Spleen (tissue), 11 donors: ENCODE data around the gene PRRG2. TPM values are rescaled to one million over a fixed set of nuclear protein-coding genes. Genes with fewer than 3 reads are reported as not detected.
A peak's percentile ranks its signal among the peaks of the same experiment; 100 is the strongest.

ENCODE experiments used
- DNase-seq: peaks from one replicate; pipeline ENCODE4 v3.0.0-alpha.2; 2020
- H3K27ac ChIP-seq, 8 donors: fragments of 200-600 bp; sonication (generic) in 7 of 8; 1 replicate in 4 of 8; 2 replicates in 4 of 8; pipeline versions ENCODE4 v1.5.0 to v1.8.0; 2016 to 2021; ENCODE audit warnings: inconsistent platforms in 4 of 8, mild to moderate bottlenecking in 4 of 8, moderate library complexity in 1 of 8
- H3K27me3 ChIP-seq, 7 donors: fragments of 200-600 bp; sonication (generic) in 6 of 7; replicated peaks in 1 of 7; 1 replicate in 4 of 7; 2 replicates in 3 of 7; pipeline versions ENCODE4 v1.5.0 to v1.8.0; 2016 to 2021; ENCODE audit warnings: inconsistent platforms in 3 of 7, mild to moderate bottlenecking in 1 of 7
- H3K36me3 ChIP-seq, 6 donors: fragments of 200-600 bp; sonication (generic) in 5 of 6; 1 replicate in 4 of 6; 2 replicates in 2 of 6; pipeline versions ENCODE4 v1.5.0 to v1.8.0; 2016 to 2021; ENCODE audit warnings: inconsistent platforms in 2 of 6
- H3K4me1 ChIP-seq, 6 donors: fragments of 200-600 bp; sonication (generic) in 5 of 6; 1 replicate in 3 of 6; 2 replicates in 3 of 6; pipeline versions ENCODE4 v1.5.0 to v1.8.0; 2016 to 2021; ENCODE audit warnings: inconsistent platforms in 3 of 6
- H3K4me3 ChIP-seq, 8 donors: fragments of 200-600 bp; sonication (generic) in 7 of 8; 1 replicate in 4 of 8; 2 replicates in 4 of 8; pipeline versions ENCODE4 v1.5.0 to v1.8.0; 2016 to 2021; ENCODE audit warnings: inconsistent platforms in 4 of 8, mild to moderate bottlenecking in 4 of 8, moderate library complexity in 2 of 8
- H3K9me3 ChIP-seq, 8 donors: fragments of 200-600 bp; sonication (generic) in 7 of 8; 1 replicate in 4 of 8; 2 replicates in 4 of 8; pipeline versions ENCODE4 v1.5.0 to v1.8.0; 2016 to 2021; ENCODE audit warnings: inconsistent platforms in 4 of 8
- POLR2A ChIP-seq, 3 donors: fragments of 450-650 bp; IDR thresholded peaks; one replicate each; pipeline ENCODE4 v1.5.1; 2017; ENCODE audit warnings: antibody characterized with exemption in 3 of 3, mild to moderate bottlenecking in 1 of 3
- POLR2AphosphoS5 ChIP-seq, 3 donors: sonication (generic); formaldehyde crosslinking; IDR thresholded peaks; one replicate each; pipeline ENCODE4 v1.5.1; 2017; ENCODE audit warnings: antibody characterized with exemption in 3 of 3
- WGBS, 5 donors: extraction: QIAGEN DNeasy Blood & Tissue Kit in 3 of 5; methylation state at CpG; one replicate each; pipeline versions ENCODE4 v1.1.5 to v1.1.7; 2013 to 2018; 5-methylcytosine and 5-hydroxymethylcytosine counted together
- intact Hi-C: fragments of 100-400 bp; cut with DNase I; formaldehyde crosslinking; loops from one replicate; pipeline ENCODE4 v1.15.0; 2023; ENCODE audit warnings: low total_unique reads
- polyA plus RNA-seq, 3 donors: library from polyadenylated mRNA; stranded (reverse); fragments of 200-250 nt; gene quantifications; one replicate each; pipeline ENCODE4 v1.2.1, GENCODE V29; 2013
- total RNA-seq, 7 donors: library from RNA; depleted of rRNA in 3 of 7; stranded (reverse); fragments of >200 nt in 3 of 7; fragmentation: NEBNext Ultra II Directional in 4 of 7; extraction: Animal tissue kit (Norgen Biotek cat#: 25700) in 4 of 7; gene quantifications; one replicate each; pipeline versions ENCODE4 v1.1.0 to v1.2.1, GENCODE V29; 2016 to 2021
- TF ChIP-seq, protein P1 (sequence below), 11 experiments: fragments of 200-600 bp in 7 of 11; fragments of 450-650 bp in 4 of 11; sonication (generic) in 4 of 11; IDR thresholded peaks in 8 of 11; conservative IDR thresholded peaks in 3 of 11; 1 replicate in 7 of 11; 2 replicates in 4 of 11; pipeline versions ENCODE4 v1.4.0 to v1.8.0; 2016 to 2021; ENCODE audit warnings: antibody characterized with exemption in 11 of 11, inconsistent platforms in 4 of 11, mild to moderate bottlenecking in 1 of 11
- donor health status: healthy with polysubstance abuse.
- donor health status: DM: no; HTN: no; CAD: no; lungs with moderate emphysema.
- donor health status: DM: no; HTN: no; CAD: no.
- donor health status: Bipolar disorder and iron deficiency.
- donor health status: healthy.
- donor health status: DM: no; HTN: no; CAD: no.
- donor health status: DM: yes; HTN: yes; CAD: no.

The PRRG2 gene
- total and polyA plus RNA-seq, 10 donors: 0.37 to 7.9 (median 1.3) TPM

DNA sequence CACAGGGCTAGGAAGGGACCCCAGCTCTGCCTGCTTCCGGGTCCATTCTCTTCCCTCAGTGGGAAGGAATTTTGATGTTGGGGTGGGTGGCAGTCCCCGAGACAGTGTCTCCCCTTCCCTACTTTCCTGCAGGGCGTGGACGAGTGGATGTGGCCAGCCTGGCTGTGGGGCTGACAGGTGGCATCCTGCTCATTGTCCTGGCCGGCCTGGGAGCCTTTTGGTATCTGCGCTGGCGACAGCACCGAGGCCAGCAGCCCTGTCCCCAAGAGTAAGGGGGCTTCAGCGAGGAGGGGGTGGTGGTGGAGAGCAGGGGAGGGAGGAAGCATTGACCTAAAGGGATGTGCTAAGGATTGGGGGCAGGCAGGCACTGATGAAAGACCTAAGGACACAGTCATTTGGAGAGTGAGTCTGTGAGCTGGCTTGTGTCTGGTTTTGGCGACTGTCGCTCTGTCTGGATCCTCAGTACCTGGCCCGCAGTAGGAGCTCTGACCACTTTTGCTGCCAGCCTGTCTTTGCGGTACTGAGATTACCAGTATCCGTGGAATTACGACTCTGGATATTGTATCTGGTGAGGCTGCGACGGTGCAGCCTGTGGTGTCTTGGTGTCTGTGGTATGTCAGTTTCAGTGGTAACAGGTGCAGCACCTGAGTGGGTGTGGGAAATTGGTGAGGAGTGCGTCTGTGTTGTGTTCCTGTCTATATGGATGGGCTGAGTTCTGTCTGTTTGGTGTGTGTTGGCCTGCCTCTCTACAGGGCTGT, 7.4 kb downstream of the PRRG2 start:
- H3K9me3 ChIP-seq: no peaks in the 10 kb centered on the region
- DNase-seq: peak; percentile 81
- H3K36me3 ChIP-seq: peaks cover 0 to under 1% (median 0%) of the 10 kb centered on the region in 6 donors
- H3K4me3 ChIP-seq: no peak overlapping the region
- H3K27ac ChIP-seq: no peak overlapping the region
- WGBS, 5 donors: 74 to 81% (median 79%) methylated on average over 18 of the region's 18 CpGs
- intact Hi-C loops: no loop called here
- H3K4me1 ChIP-seq: peaks cover 10 to 39% (median 23%) of the 10 kb centered on the region in 6 donors
- H3K27me3 ChIP-seq: no peaks in the 10 kb centered on the region
- no peak for TF ChIP-seq POLR2A (IDR thresholded peaks at IDR 0.05)
- no peak for TF ChIP-seq POLR2AphosphoS5 (IDR thresholded peaks at IDR 0.05)
- TF ChIP-seq, protein P1, sequence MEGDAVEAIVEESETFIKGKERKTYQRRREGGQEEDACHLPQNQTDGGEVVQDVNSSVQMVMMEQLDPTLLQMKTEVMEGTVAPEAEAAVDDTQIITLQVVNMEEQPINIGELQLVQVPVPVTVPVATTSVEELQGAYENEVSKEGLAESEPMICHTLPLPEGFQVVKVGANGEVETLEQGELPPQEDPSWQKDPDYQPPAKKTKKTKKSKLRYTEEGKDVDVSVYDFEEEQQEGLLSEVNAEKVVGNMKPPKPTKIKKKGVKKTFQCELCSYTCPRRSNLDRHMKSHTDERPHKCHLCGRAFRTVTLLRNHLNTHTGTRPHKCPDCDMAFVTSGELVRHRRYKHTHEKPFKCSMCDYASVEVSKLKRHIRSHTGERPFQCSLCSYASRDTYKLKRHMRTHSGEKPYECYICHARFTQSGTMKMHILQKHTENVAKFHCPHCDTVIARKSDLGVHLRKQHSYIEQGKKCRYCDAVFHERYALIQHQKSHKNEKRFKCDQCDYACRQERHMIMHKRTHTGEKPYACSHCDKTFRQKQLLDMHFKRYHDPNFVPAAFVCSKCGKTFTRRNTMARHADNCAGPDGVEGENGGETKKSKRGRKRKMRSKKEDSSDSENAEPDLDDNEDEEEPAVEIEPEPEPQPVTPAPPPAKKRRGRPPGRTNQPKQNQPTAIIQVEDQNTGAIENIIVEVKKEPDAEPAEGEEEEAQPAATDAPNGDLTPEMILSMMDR (IDR thresholded peaks at IDR 0.05 in 8 of 11, conservative IDR thresholded peaks at IDR 0.05 in 3 of 11): no peak

DNA sequence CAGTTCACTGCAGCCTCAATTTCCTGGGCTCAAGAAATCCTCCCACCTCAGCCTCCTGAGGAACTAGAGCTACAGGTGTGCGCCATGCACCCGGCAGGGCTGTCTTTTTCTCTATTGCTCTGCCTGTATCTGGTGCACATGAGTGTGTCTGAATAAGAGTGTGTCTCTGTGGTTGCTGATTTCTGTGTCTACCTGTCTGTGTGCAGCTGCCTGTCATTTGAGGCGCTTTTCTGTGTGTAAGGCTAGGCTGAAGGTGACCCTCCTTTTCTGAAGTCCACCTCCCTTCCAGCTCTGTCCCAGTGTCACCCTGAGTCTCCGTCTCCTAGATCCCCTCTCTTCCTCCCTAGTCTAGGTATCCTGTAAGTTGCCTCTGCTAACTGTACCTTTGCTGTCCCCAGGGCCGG, 8.4 kb downstream of the PRRG2 start:
- Histone ChIP-seq H3K27me3 (no peaks in the 10 kb centered on the region), H3K4me3 (peak overlapping the region in 3 of 8 donors; percentile 96 to 99 (median 98)), H3K27ac (peak overlapping the region in 7 of 8 donors; percentile 85 to 96 (median 92)), H3K36me3 (peaks cover under 1 to 10% (median 7%) of the 10 kb centered on the region in 6 donors), H3K4me1 (peaks cover 16 to 49% (median 32%) of the 10 kb centered on the region in 6 donors), H3K9me3 (no peaks in the 10 kb centered on the region)
- TF ChIP-seq, protein P1 (IDR thresholded peaks at IDR 0.05 in 8 of 11, conservative IDR thresholded peaks at IDR 0.05 in 3 of 11): no peak
- no peak for TF ChIP-seq POLR2A (IDR thresholded peaks at IDR 0.05)
- TF ChIP-seq POLR2AphosphoS5 (IDR thresholded peaks at IDR 0.05): no peak
- intact Hi-C loops: no loop called here
- WGBS, 5 donors: 58 to 63% (median 60%) methylated on average over 5 of the region's 5 CpGs
- DNase-seq: no peak

DNA sequence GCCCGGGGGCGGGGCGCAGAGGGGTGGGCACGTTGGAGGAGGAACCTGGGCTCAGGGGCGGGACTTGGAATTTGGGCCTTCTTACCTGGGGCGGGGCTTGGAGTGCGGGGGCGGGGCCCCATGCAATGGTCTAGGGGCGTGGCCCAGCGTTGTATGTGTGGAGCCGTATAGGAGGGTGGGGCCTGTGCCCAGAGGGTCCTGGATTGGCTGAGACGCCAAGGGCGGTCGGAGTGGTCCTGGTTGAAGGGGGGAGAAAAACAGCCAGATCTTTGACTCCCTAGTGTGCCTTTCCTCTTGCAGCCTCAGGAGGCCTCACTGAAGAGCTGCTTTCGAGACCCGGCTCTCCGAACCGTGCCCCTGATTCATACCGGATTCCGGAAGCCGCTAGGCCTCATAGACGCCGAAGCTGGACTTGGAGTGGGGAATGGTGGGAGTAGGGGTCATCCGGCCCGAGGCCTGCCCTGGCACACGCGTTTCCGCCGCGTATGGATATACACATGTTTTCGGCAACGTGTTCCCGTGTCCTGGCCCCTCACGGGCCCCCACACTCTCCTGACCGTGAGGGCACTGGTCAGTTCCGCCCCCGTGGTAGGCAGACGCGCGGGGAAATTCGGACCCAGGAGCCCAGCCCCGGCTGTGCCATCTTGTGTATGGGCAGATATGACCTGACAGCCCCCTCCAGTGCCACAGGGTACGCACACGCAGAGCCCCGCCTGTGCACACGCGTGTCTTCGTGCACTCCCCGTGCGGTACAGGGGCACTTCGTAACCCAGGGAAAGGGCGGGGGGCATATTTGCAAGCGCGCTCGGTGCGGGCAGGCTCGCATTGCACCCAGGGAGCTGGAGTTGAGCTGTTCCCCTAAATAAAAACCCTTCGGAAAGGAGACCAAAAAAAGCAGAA, 9.2 kb downstream of the PRRG2 start:
- Histone ChIP-seq H3K4me3 (peak overlapping the region; percentile 76 to 99 (median 96)), H3K27me3 (no peaks in the 10 kb centered on the region), H3K9me3 (no peaks in the 10 kb centered on the region), H3K36me3 (peaks cover 3 to 18% (median 15%) of the 10 kb centered on the region in 6 donors), H3K4me1 (peaks cover 16 to 57% (median 34%) of the 10 kb centered on the region in 6 donors), H3K27ac (peak overlapping the region; percentile 85 to 96 (median 92))
- TF ChIP-seq POLR2A (IDR thresholded peaks at IDR 0.05): peak in 1 of 3 donors; percentile 69
- TF ChIP-seq POLR2AphosphoS5 (IDR thresholded peaks at IDR 0.05): peak; percentile 86 to 94 (median 90)
- TF ChIP-seq, protein P1 (IDR thresholded peaks at IDR 0.05 in 8 of 11, conservative IDR thresholded peaks at IDR 0.05 in 3 of 11): peak in 8 of 11 experiments; percentile 11 to 50 (median 18)
- intact Hi-C loops: loop anchor here (10.0 kb wide), 1 partner anchor 74 kb away; the partner anchor contains the start of genes BCL2L12 and IRF3
- peak; percentile 98 for DNase-seq
- 0 to 1% (median 0%) methylated on average over 39 to 58 of the region's 58 CpGs for WGBS, 5 donors
